HepG2 (cell line): ENCODE results near the gene TMCC2. TPM values are rescaled to one million over a fixed set of nuclear protein-coding genes. Genes with fewer than 3 reads are reported as not detected.

Experiments used
- ATAC-seq: fragments of 200-7000 bp; cut with Tn5 transposase; 3 replicates; pipeline ENCODE4 v1.9.1; 2020; ENCODE audit warnings: mild to moderate bottlenecking, moderate library complexity
- BruUV-seq: library from RNA; stranded (reverse); fragments of 400-500 nt; replicated peaks from 2 replicates; lab custom pipeline; 2021; lab: Mats Ljungman, UMichigan
- CTCF ChIA-PET: fragments of 300-600 bp; formaldehyde crosslinking; extraction: SDS; loops from one replicate; lab custom pipeline; 2021; ENCODE audit warnings: low total read pairs, inconsistent platforms, low intra/inter-chr PET ratio; lab: Yijun Ruan, JAX
- POLR2A ChIA-PET: fragments of 350-600 bp; sonication (Branson Sonifier 250); formaldehyde crosslinking; loops from one replicate; lab custom pipeline; 2020; ENCODE audit warnings: antibody characterized with exemption, inconsistent platforms; lab: Yijun Ruan, JAX
- DNase-seq: peaks from one replicate; pipeline ENCODE4 v3.0.0-alpha.2; 2015; ENCODE audit warnings: low spot score
- FAIRE-seq: peaks from 3 replicates; lab custom pipeline; 2011; peaks lifted over from hg19 to GRCh38; lab: Jason Lieb, UNC
- H2AFZ ChIP-seq: one replicate; pipeline ENCODE4 v1.6.1; 2011; ENCODE audit warnings: low read length, inconsistent platforms
- H3K27ac ChIP-seq: fragments of 300-600 bp; 3 replicates; pipeline ENCODE4 v1.8.0; 2011; ENCODE audit warnings: mixed run types, mild to moderate bottlenecking, mixed read lengths, low read length, inconsistent platforms; ENCODE audit not compliant: insufficient read depth; ENCODE audit errors: extremely low read length
- H3K27me3 ChIP-seq, 2 experiments: fragments of 200-600 bp in 1 of 2; 2 replicates in 1 of 2; 3 replicates in 1 of 2; pipeline versions ENCODE4 v1.6.0 to v1.8.0; 2011; ENCODE audit warnings: low read length in 2 of 2, mild to moderate bottlenecking in 2 of 2, moderate library complexity in 2 of 2, inconsistent platforms in 1 of 2; ENCODE audit not compliant: insufficient read depth in 2 of 2, control insufficient read depth in 1 of 2
- H3K36me3 ChIP-seq, 2 experiments: fragments of 200-600 bp in 1 of 2; replicated peaks in 1 of 2; 2 replicates in 1 of 2; 3 replicates in 1 of 2; pipeline versions ENCODE4 v1.5.1 to v1.8.0; 2011; ENCODE audit warnings: low read length in 2 of 2, inconsistent platforms in 1 of 2; ENCODE audit not compliant: insufficient read depth in 2 of 2, control insufficient read depth in 1 of 2
- H3K4me1 ChIP-seq: 2 replicates; pipeline ENCODE4 v1.5.1; 2012; ENCODE audit warnings: low read length, inconsistent platforms; ENCODE audit not compliant: insufficient read depth
- H3K4me2 ChIP-seq: 2 replicates; pipeline ENCODE4 v1.6.0; 2011; ENCODE audit warnings: low read depth, low read length, inconsistent platforms
- H3K4me3 ChIP-seq, 3 experiments: fragments of 200-600 bp in 1 of 3; sonication (generic), shearing (Covaris generic) in 1 of 3; replicated peaks in 1 of 3; 2 replicates each; pipeline ENCODE4 v1.5.1; 2011 to 2016; ENCODE audit warnings: low read length in 3 of 3, inconsistent platforms in 2 of 3, low read depth in 2 of 3, mild to moderate bottlenecking in 2 of 3, control low read depth in 1 of 3, mixed read lengths in 1 of 3; ENCODE audit not compliant: insufficient read depth in 1 of 3
- H3K79me2 ChIP-seq: one replicate; pipeline ENCODE4 v1.6.1; 2011; ENCODE audit warnings: low read length, inconsistent platforms; ENCODE audit not compliant: insufficient read depth
- H3K9ac ChIP-seq: 2 replicates; pipeline ENCODE4 v1.6.0; 2011; ENCODE audit warnings: mild to moderate bottlenecking, low read depth, low read length, inconsistent platforms; ENCODE audit not compliant: insufficient read depth
- H3K9me3 ChIP-seq: 2 replicates; pipeline ENCODE4 v1.5.1; 2012; ENCODE audit warnings: mild to moderate bottlenecking, low read length
- H4K20me1 ChIP-seq: 2 replicates; pipeline ENCODE4 v1.6.0; 2011; ENCODE audit warnings: inconsistent platforms, mild to moderate bottlenecking, low read length, moderate library complexity; ENCODE audit not compliant: insufficient read depth
- ARHGAP35 ChIP-seq: sonication (generic); formaldehyde crosslinking; IDR thresholded peaks from 2 replicates; pipeline ENCODE4 v1.9.0; 2022; ENCODE audit warnings: mild to moderate bottlenecking, inconsistent platforms, moderate library complexity, missing genetic modification reagents, borderline replicate concordance
- ESRRA ChIP-seq: sonication (generic); formaldehyde crosslinking; IDR thresholded peaks from 2 replicates; pipeline ENCODE4 v1.5.1; 2020; ENCODE audit warnings: mild to moderate bottlenecking, low read depth, missing genetic modification reagents
- NFIC ChIP-seq: IDR thresholded peaks from 2 replicates; pipeline ENCODE4 v1.6.1; 2012; ENCODE audit warnings: mild to moderate bottlenecking, low read length, inconsistent platforms
- SALL1 ChIP-seq: sonication (generic); formaldehyde crosslinking; IDR thresholded peaks from 2 replicates; pipeline ENCODE4 v1.8.0; 2022; ENCODE audit warnings: mild to moderate bottlenecking, missing genetic modification reagents
- ZBTB8A ChIP-seq: sonication (generic); formaldehyde crosslinking; IDR thresholded peaks from 2 replicates; pipeline ENCODE4 v1.4.0; 2020; ENCODE audit warnings: mild to moderate bottlenecking, low read depth, missing genetic modification reagents, borderline replicate concordance
- ZNF224 ChIP-seq: sonication (generic); formaldehyde crosslinking; IDR thresholded peaks from 2 replicates; pipeline ENCODE4 v1.5.0; 2020; ENCODE audit warnings: mild to moderate bottlenecking, missing genetic modification reagents
- ZNF709 ChIP-seq: sonication (generic); formaldehyde crosslinking; IDR thresholded peaks from 2 replicates; pipeline ENCODE4 v1.5.0; 2020; ENCODE audit warnings: mild to moderate bottlenecking, missing genetic modification reagents
- WGBS: methylation state at CpG from one replicate; pipeline ENCODE4 v1.1.6; 2017; ENCODE audit warnings: low lambda C conversion rate; 5-methylcytosine and 5-hydroxymethylcytosine counted together
- in situ Hi-C: cut with HindIII; loops from 2 replicates; pipeline ENCODE4 v1.10.0; 2017; ENCODE audit warnings: low pct_unique_long_range_greater_than_20kb; ENCODE audit not compliant: extremely low pct_ligation_motif_present
- intact Hi-C: fragments of 100-400 bp; cut with micrococcal nuclease; formaldehyde crosslinking; loops from one replicate; pipeline ENCODE4 v1.10.0; 2022; ENCODE audit not compliant: unreplicated experiment
- polyA plus RNA-seq, 8 experiments: library from polyadenylated mRNA; depleted of rRNA in 3 of 8; stranded (reverse) in 7 of 8; unstranded in 1 of 8; fragments of >200 nt; fragmentation: Illumina TruSeq in 4 of 8; extraction: Trizol in 4 of 8; gene quantifications; 2 replicates each; pipeline versions ENCODE4 v1.2.1 to v1.2.3, GENCODE V29; 2011 to 2016; ENCODE audit warnings: low read depth in 4 of 8, missing spikeins in 1 of 8, mixed read lengths in 1 of 8; ENCODE audit not compliant: insufficient read depth in 1 of 8
- total RNA-seq, 5 experiments: library from RNA; depleted of rRNA; stranded (reverse); fragments of >200 nt; fragmentation: Illumina TruSeq; extraction: Trizol; gene quantifications; 2 replicates each; pipeline ENCODE4 v1.2.3, GENCODE V29; 2016; ENCODE audit warnings: low read depth in 1 of 5
- TF ChIP-seq, protein P1 (sequence below): sonication (generic); formaldehyde crosslinking; IDR thresholded peaks from 2 replicates; pipeline ENCODE4 v1.5.0; 2020; ENCODE audit warnings: missing genetic modification reagents
- TF ChIP-seq, protein P2 (sequence below): sonication (generic); formaldehyde crosslinking; IDR thresholded peaks from 2 replicates; pipeline ENCODE4 v1.4.0; 2020; ENCODE audit warnings: missing genetic modification reagents, mild to moderate bottlenecking, borderline replicate concordance
- TF ChIP-seq, protein P3 (sequence below): sonication (generic); formaldehyde crosslinking; IDR thresholded peaks from 2 replicates; pipeline ENCODE4 v1.8.1; 2023; ENCODE audit warnings: mild to moderate bottlenecking, missing genetic modification reagents
- TF ChIP-seq, protein P4 (sequence below), 2 experiments: IDR thresholded peaks; 2 replicates each; pipeline ENCODE4 v1.6.1; 2011 to 2012; ENCODE audit warnings: low read length in 2 of 2, borderline replicate concordance in 1 of 2, low read depth in 1 of 2, mild to moderate bottlenecking in 1 of 2, moderate library complexity in 1 of 2

The TMCC2 gene
- total and polyA plus RNA-seq, 2 of the 13 experiments (the other 11 are each of a cell fraction or from before 2014, with no cell fraction given): 0.12 to 0.24 TPM

DNA sequence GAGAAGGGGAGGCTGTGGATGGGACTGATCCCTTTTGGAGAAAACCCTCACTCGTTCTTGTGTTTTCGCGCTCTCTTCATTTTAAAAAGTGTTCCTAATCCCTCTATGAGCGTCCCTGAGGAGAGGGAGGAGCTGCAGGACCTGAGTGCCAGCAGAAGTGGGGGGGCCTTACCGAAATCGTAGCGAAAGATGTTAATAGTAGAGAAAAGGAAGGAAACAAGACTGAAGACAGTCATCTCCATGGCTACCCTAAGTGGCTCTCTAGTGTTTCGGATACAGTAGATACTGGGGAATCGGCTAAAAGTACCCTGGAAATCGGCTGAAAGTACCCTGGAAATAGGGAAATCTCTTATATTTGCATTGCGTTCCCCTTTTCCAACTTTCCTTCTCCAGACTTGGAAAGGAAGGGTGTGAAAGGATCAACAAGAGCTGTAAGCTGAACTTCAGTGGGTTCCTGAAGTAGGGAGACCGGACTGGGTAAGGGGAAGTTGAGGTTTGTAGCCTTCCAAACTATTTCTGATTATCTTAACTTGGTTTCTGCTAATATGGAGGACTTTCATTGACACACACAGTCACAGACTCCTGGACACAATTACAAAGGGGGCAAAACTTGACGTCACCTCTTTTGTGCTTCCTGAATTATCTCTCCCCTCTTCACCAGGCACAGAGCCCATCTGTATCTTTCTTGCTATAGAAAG is 15.8 kb upstream of the TMCC2 start:
- intact Hi-C loops (loop anchor here (1.0 kb wide), 1 partner anchor 90 kb away; no protein-coding TSS in a partner anchor), in situ Hi-C loops (no loop called here)
- POLR2A ChIA-PET: interaction anchor here (1.0 kb wide), 1 partner anchor 59 kb away, joined by 3 read pairs; no protein-coding TSS in a partner anchor
- ATAC-seq (no peak), FAIRE-seq (no peak), DNase-seq (no peak)
- CTCF ChIA-PET: no interaction called here
- H3K4me2 ChIP-seq: peak overlapping the region; percentile 88
- peak overlapping the region; percentile 85 for H3K9ac ChIP-seq
- 47% methylated on average over 13 of the region's 13 CpGs for WGBS
- peaks cover 23% of the 10 kb centered on the region for H3K79me2 ChIP-seq
- TSS peak; percentile 70 for BruUV-seq
- H3K27me3 ChIP-seq: peaks cover 2 to 4% of the 10 kb centered on the region in 2 experiments; a peak in 1 of 5 replicates
- H3K4me3 ChIP-seq: peak overlapping the region; percentile 89 to 100 (median 95)
- no peaks in the 10 kb centered on the region for H4K20me1 ChIP-seq
- H3K4me1 ChIP-seq: peaks cover 17% of the 10 kb centered on the region
- H3K9me3 ChIP-seq: no peaks in the 10 kb centered on the region
- H2AFZ ChIP-seq: peak overlapping the region; percentile 88
- no peaks in the 10 kb centered on the region for H3K36me3 ChIP-seq
- H3K27ac ChIP-seq: peak overlapping the region; percentile 90
- TF ChIP-seq SALL1 (CRISPR knock-in tag): no peak
- no peak for TF ChIP-seq ZBTB8A (CRISPR knock-in tag)
- TF ChIP-seq, protein P1, sequence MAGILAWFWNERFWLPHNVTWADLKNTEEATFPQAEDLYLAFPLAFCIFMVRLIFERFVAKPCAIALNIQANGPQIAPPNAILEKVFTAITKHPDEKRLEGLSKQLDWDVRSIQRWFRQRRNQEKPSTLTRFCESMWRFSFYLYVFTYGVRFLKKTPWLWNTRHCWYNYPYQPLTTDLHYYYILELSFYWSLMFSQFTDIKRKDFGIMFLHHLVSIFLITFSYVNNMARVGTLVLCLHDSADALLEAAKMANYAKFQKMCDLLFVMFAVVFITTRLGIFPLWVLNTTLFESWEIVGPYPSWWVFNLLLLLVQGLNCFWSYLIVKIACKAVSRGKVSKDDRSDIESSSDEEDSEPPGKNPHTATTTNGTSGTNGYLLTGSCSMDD (CRISPR knock-in tag): no peak
- no peak for TF ChIP-seq ESRRA (CRISPR knock-in tag)
- TF ChIP-seq, protein P2, sequence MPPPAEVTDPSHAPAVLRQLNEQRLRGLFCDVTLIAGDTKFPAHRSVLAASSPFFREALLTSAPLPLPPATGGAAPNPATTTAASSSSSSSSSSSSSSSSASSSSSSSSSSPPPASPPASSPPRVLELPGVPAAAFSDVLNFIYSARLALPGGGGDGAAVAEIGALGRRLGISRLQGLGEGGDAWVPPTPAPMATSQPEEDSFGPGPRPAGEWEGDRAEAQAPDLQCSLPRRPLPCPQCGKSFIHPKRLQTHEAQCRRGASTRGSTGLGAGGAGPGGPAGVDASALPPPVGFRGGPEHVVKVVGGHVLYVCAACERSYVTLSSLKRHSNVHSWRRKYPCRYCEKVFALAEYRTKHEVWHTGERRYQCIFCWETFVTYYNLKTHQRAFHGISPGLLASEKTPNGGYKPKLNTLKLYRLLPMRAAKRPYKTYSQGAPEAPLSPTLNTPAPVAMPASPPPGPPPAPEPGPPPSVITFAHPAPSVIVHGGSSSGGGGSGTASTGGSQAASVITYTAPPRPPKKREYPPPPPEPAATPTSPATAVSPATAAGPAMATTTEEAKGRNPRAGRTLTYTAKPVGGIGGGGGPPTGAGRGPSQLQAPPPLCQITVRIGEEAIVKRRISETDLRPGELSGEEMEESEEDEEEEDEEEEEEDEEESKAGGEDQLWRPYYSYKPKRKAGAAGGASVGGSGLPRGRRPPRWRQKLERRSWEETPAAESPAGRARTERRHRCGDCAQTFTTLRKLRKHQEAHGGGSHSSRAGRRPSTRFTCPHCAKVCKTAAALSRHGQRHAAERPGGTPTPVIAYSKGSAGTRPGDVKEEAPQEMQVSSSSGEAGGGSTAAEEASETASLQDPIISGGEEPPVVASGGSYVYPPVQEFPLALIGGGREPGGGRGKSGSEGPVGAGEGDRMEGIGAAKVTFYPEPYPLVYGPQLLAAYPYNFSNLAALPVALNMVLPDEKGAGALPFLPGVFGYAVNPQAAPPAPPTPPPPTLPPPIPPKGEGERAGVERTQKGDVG (CRISPR knock-in tag): 0 out of 2 replicates have a peak, but pooled peaks have one; percentile 4
- TF ChIP-seq ZNF224: 0 out of 2 replicates have a peak, but pooled peaks have one; percentile 12
- 0 out of 2 replicates have a peak, but pooled peaks have one; percentile 5 for TF ChIP-seq NFIC
- no peak for TF ChIP-seq ARHGAP35 (CRISPR knock-in tag)
- TF ChIP-seq, protein P3, sequence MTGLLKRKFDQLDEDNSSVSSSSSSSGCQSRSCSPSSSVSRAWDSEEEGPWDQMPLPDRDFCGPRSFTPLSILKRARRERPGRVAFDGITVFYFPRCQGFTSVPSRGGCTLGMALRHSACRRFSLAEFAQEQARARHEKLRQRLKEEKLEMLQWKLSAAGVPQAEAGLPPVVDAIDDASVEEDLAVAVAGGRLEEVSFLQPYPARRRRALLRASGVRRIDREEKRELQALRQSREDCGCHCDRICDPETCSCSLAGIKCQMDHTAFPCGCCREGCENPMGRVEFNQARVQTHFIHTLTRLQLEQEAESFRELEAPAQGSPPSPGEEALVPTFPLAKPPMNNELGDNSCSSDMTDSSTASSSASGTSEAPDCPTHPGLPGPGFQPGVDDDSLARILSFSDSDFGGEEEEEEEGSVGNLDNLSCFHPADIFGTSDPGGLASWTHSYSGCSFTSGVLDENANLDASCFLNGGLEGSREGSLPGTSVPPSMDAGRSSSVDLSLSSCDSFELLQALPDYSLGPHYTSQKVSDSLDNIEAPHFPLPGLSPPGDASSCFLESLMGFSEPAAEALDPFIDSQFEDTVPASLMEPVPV (CRISPR knock-in tag): no peak
- no peak for TF ChIP-seq ZNF709
- TF ChIP-seq, protein P4, sequence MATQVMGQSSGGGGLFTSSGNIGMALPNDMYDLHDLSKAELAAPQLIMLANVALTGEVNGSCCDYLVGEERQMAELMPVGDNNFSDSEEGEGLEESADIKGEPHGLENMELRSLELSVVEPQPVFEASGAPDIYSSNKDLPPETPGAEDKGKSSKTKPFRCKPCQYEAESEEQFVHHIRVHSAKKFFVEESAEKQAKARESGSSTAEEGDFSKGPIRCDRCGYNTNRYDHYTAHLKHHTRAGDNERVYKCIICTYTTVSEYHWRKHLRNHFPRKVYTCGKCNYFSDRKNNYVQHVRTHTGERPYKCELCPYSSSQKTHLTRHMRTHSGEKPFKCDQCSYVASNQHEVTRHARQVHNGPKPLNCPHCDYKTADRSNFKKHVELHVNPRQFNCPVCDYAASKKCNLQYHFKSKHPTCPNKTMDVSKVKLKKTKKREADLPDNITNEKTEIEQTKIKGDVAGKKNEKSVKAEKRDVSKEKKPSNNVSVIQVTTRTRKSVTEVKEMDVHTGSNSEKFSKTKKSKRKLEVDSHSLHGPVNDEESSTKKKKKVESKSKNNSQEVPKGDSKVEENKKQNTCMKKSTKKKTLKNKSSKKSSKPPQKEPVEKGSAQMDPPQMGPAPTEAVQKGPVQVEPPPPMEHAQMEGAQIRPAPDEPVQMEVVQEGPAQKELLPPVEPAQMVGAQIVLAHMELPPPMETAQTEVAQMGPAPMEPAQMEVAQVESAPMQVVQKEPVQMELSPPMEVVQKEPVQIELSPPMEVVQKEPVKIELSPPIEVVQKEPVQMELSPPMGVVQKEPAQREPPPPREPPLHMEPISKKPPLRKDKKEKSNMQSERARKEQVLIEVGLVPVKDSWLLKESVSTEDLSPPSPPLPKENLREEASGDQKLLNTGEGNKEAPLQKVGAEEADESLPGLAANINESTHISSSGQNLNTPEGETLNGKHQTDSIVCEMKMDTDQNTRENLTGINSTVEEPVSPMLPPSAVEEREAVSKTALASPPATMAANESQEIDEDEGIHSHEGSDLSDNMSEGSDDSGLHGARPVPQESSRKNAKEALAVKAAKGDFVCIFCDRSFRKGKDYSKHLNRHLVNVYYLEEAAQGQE (IDR thresholded peaks at IDR 0.05; ENCODE audit: borderline replicate concordance in 1 of 2, low read depth in 1 of 2, low read length in 2 of 2): no peak
